ENCODE measurements around the gene LILRB3.

DNA sequence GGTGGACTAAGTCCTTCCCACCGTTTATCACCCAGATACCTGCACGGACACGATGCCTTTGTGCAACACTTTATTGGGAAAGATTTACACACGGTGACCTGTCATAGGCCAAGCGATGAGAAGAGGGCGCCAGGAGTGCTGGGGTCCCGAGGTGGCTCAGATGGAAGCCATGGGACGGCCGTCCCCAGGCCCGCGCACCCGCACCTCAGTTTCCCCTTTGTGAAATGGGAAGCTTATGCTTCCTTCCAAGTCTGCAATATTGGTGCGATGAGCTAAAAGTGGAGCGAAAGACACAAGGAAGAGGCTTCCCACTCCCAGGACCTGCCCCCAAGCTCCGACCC is 49.5 kb downstream of the LILRB3 start:
- TF ChIP-seq CTCF (IDR thresholded peaks at IDR 0.05): no peak
- no peak for TF ChIP-seq POLR2A (IDR thresholded peaks at IDR 0.05)

Measured in adrenal gland (tissue), 5 donors.